ENCODE data around the gene GABRP.

GRCh38 chr5:170748951-170749471 lies 34.5 kb upstream of the GABRP start:
- no peak for TF ChIP-seq CTCF (IDR thresholded peaks at IDR 0.05)
- no peak for TF ChIP-seq POLR2AphosphoS5 (IDR thresholded peaks at IDR 0.05; ENCODE audit: low read depth, low read length)
- TF ChIP-seq, protein P1, sequence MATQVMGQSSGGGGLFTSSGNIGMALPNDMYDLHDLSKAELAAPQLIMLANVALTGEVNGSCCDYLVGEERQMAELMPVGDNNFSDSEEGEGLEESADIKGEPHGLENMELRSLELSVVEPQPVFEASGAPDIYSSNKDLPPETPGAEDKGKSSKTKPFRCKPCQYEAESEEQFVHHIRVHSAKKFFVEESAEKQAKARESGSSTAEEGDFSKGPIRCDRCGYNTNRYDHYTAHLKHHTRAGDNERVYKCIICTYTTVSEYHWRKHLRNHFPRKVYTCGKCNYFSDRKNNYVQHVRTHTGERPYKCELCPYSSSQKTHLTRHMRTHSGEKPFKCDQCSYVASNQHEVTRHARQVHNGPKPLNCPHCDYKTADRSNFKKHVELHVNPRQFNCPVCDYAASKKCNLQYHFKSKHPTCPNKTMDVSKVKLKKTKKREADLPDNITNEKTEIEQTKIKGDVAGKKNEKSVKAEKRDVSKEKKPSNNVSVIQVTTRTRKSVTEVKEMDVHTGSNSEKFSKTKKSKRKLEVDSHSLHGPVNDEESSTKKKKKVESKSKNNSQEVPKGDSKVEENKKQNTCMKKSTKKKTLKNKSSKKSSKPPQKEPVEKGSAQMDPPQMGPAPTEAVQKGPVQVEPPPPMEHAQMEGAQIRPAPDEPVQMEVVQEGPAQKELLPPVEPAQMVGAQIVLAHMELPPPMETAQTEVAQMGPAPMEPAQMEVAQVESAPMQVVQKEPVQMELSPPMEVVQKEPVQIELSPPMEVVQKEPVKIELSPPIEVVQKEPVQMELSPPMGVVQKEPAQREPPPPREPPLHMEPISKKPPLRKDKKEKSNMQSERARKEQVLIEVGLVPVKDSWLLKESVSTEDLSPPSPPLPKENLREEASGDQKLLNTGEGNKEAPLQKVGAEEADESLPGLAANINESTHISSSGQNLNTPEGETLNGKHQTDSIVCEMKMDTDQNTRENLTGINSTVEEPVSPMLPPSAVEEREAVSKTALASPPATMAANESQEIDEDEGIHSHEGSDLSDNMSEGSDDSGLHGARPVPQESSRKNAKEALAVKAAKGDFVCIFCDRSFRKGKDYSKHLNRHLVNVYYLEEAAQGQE (IDR thresholded peaks at IDR 0.05; ENCODE audit: insufficient read depth in 1 of 2, low read depth in 2 of 2, low read length in 1 of 2) = no peak
- TF ChIP-seq SIN3A (IDR thresholded peaks at IDR 0.05; ENCODE audit: borderline replicate concordance, insufficient read depth, low read depth, low read length) = no peak
- no peak for TF ChIP-seq TCF7L2 (IDR thresholded peaks at IDR 0.05; ENCODE audit: low read depth, low read length)

All from Panc1 (cell line).